ENCODE measurements around the gene ABCA7. TPM values are rescaled to one million over a fixed set of nuclear protein-coding genes. Genes with fewer than 3 reads are reported as not detected.

ABCA7 gene
- total and polyA plus RNA-seq, 2 of the 13 experiments (the other 11 are each of a cell fraction or from before 2014, with no cell fraction given), result 4.4 to 32.4 TPM

DNA sequence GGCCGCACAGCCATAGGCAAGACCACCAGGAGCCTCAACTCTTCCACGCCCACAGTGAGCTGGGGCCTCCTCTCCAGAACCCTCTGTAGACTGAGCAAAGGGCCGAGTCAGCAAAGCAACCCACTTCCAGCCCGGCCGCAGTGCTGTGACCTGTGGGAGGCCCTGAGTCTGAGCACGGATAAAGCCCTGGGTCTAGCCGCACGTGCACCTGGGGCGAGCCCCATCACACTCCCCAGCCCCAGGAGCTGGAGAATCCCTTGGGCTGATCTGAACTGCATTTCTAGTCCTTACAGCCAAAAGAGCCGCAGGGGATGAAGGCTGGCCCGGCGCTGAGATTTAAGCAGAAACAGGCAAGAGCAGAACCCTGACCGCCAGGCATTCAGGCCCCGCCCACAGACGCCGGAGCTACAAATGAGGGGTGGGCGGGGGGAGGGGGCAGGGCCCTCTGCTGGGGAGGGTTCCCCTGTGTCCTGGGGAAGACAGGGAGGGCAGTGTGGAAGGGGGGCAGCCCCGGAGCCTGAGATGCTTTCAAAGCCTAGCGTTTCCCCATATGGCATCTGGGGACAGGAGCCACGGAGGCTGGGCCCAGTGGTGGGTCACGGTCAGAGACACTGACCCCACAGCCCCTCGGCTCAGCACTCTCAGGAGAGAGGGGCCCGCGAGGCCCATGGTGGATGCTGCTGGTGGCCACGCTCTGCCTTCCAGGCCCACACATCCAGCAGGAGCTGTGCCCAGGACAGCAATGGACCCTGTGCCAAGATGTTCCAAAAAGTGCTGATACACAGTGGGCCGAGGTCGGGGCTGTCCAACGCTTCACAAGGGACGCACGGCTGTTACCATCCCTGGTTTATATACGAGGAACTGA, 23.9 kb upstream of the ABCA7 start:
- CTCF ChIA-PET (ENCODE audit: low intra/inter-chr PET ratio, low total read pairs), result no interaction called here
- BruUV-seq (replicated peaks), result no TSS peak

DNA sequence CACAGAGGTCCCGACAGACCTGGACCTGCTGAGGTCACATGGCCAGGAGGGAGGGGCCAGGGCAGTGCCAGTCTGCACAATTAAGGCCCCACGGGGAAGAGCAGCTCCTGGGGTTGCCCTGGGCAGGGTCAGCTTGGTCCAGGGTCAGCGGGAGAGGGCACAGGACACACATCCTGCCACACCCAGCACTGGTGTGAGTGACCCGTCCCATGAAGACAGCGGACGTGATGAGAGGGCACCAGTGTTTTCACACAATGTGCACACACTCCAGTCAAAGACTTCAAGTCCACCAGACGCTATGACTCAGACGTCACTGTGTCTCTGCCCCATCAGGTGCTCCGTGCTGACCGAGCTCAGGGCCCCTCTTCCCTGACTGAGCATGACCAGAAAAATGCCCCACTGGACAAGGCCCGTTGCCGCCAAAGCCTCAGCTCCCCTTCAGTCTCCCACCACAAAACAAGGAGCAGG, 23.2 kb upstream of the ABCA7 start:
- in situ Hi-C loops (cut with HindIII; ENCODE audit: extremely low pct_ligation_motif_present, low pct_unique_long_range_greater_than_20kb), result no loop called here
- H2AFZ ChIP-seq (ENCODE audit: low read length), result no peak overlapping the region
- H3K4me3 ChIP-seq (replicated peaks in 1 of 3; ENCODE audit: insufficient read depth in 1 of 3, low read depth in 2 of 3, low read length in 3 of 3), result peak overlapping the region in 1 of 3 experiments; percentile 46; a peak in 1 of 6 replicates
- peaks cover 38% of the 10 kb centered on the region for H3K4me1 ChIP-seq (ENCODE audit: insufficient read depth, low read length)
- H4K20me1 ChIP-seq (ENCODE audit: insufficient read depth, low read length), result peaks cover 27% of the 10 kb centered on the region
- POLR2A ChIA-PET, result no interaction called here
- ATAC-seq (no peak), DNase-seq (ENCODE audit: low spot score) (no peak), FAIRE-seq (no peak)
- no TSS peak for BruUV-seq (replicated peaks)
- H3K36me3 ChIP-seq (replicated peaks in 1 of 2; ENCODE audit: control insufficient read depth in 1 of 2, insufficient read depth in 2 of 2, low read length in 2 of 2), result peaks cover 14 to 18% of the 10 kb centered on the region in 2 experiments; a peak in 3 of 5 replicates
- no peaks in the 10 kb centered on the region for H3K9me3 ChIP-seq (ENCODE audit: low read length)
- no peak overlapping the region for H3K27ac ChIP-seq (ENCODE audit: extremely low read length, insufficient read depth, low read length)
- CTCF ChIA-PET (ENCODE audit: low intra/inter-chr PET ratio, low total read pairs), result no interaction called here
- no CpG with 5 or more reads among the region's 12 CpGs for WGBS (ENCODE audit: low lambda C conversion rate)
- peaks cover 58% of the 10 kb centered on the region for H3K79me2 ChIP-seq (ENCODE audit: insufficient read depth, low read length)
- H3K27me3 ChIP-seq (ENCODE audit: control insufficient read depth in 1 of 2, insufficient read depth in 2 of 2, low read length in 2 of 2), result no peaks in the 10 kb centered on the region
- intact Hi-C loops (cut with micrococcal nuclease; ENCODE audit: unreplicated experiment), result no loop called here
- peak overlapping the region; percentile 93 for H3K4me2 ChIP-seq (ENCODE audit: low read depth, low read length)
- H3K9ac ChIP-seq (ENCODE audit: insufficient read depth, low read depth, low read length), result no peak overlapping the region
- TF ChIP-seq TGIF2 (CRISPR knock-in tag; IDR thresholded peaks at IDR 0.05) (peak; percentile 30; the same call in 1 of the 2 replicates), ZMYM3 (CRISPR knock-in tag; IDR thresholded peaks at IDR 0.05) (no peak), SAP130 (CRISPR knock-in tag; IDR thresholded peaks at IDR 0.05; ENCODE audit: low read depth) (0 out of 2 replicates have a peak, but pooled peaks have one; percentile 13), MYC (CRISPR knock-in tag; IDR thresholded peaks at IDR 0.05; ENCODE audit: borderline replicate concordance) (0 out of 2 replicates have a peak, but pooled peaks have one; percentile 11)
- TF ChIP-seq, protein P1, sequence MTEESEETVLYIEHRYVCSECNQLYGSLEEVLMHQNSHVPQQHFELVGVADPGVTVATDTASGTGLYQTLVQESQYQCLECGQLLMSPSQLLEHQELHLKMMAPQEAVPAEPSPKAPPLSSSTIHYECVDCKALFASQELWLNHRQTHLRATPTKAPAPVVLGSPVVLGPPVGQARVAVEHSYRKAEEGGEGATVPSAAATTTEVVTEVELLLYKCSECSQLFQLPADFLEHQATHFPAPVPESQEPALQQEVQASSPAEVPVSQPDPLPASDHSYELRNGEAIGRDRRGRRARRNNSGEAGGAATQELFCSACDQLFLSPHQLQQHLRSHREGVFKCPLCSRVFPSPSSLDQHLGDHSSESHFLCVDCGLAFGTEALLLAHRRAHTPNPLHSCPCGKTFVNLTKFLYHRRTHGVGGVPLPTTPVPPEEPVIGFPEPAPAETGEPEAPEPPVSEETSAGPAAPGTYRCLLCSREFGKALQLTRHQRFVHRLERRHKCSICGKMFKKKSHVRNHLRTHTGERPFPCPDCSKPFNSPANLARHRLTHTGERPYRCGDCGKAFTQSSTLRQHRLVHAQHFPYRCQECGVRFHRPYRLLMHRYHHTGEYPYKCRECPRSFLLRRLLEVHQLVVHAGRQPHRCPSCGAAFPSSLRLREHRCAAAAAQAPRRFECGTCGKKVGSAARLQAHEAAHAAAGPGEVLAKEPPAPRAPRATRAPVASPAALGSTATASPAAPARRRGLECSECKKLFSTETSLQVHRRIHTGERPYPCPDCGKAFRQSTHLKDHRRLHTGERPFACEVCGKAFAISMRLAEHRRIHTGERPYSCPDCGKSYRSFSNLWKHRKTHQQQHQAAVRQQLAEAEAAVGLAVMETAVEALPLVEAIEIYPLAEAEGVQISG (CRISPR knock-in tag; IDR thresholded peaks at IDR 0.05), result peak; percentile 31; the same call in 1 of the 2 replicates
- TF ChIP-seq, protein P2, sequence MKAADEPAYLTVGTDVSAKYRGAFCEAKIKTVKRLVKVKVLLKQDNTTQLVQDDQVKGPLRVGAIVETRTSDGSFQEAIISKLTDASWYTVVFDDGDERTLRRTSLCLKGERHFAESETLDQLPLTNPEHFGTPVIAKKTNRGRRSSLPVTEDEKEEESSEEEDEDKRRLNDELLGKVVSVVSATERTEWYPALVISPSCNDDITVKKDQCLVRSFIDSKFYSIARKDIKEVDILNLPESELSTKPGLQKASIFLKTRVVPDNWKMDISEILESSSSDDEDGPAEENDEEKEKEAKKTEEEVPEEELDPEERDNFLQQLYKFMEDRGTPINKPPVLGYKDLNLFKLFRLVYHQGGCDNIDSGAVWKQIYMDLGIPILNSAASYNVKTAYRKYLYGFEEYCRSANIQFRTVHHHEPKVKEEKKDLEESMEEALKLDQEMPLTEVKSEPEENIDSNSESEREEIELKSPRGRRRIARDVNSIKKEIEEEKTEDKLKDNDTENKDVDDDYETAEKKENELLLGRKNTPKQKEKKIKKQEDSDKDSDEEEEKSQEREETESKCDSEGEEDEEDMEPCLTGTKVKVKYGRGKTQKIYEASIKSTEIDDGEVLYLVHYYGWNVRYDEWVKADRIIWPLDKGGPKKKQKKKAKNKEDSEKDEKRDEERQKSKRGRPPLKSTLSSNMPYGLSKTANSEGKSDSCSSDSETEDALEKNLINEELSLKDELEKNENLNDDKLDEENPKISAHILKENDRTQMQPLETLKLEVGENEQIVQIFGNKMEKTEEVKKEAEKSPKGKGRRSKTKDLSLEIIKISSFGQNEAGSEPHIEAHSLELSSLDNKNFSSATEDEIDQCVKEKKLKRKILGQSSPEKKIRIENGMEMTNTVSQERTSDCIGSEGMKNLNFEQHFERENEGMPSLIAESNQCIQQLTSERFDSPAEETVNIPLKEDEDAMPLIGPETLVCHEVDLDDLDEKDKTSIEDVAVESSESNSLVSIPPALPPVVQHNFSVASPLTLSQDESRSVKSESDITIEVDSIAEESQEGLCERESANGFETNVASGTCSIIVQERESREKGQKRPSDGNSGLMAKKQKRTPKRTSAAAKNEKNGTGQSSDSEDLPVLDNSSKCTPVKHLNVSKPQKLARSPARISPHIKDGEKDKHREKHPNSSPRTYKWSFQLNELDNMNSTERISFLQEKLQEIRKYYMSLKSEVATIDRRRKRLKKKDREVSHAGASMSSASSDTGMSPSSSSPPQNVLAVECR (CRISPR knock-in tag; IDR thresholded peaks at IDR 0.05; ENCODE audit: borderline replicate concordance), result 0 out of 2 replicates have a peak, but pooled peaks have one; percentile 10

More for the DNA sequence above, 23.9 kb upstream of the ABCA7 start:
- H3K4me3 ChIP-seq (replicated peaks in 1 of 3; ENCODE audit: insufficient read depth in 1 of 3, low read depth in 2 of 3, low read length in 3 of 3), result no peak overlapping the region
- ATAC-seq (no peak), DNase-seq (ENCODE audit: low spot score) (no peak), FAIRE-seq (no peak)
- no peaks in the 10 kb centered on the region for H3K27me3 ChIP-seq (ENCODE audit: control insufficient read depth in 1 of 2, insufficient read depth in 2 of 2, low read length in 2 of 2)
- H3K9me3 ChIP-seq (ENCODE audit: low read length), result no peaks in the 10 kb centered on the region
- H3K36me3 ChIP-seq (replicated peaks in 1 of 2; ENCODE audit: control insufficient read depth in 1 of 2, insufficient read depth in 2 of 2, low read length in 2 of 2), result peaks cover 14 to 18% of the 10 kb centered on the region in 2 experiments; a peak in 3 of 5 replicates
- peaks cover 36% of the 10 kb centered on the region for H3K4me1 ChIP-seq (ENCODE audit: insufficient read depth, low read length)
- 96% methylated on average over 19 of the region's 31 CpGs for WGBS (ENCODE audit: low lambda C conversion rate)
- in situ Hi-C loops (cut with HindIII; ENCODE audit: extremely low pct_ligation_motif_present, low pct_unique_long_range_greater_than_20kb), result no loop called here
- H3K27ac ChIP-seq (ENCODE audit: extremely low read length, insufficient read depth, low read length), result no peak overlapping the region
- intact Hi-C loops (cut with micrococcal nuclease; ENCODE audit: unreplicated experiment), result no loop called here
- H3K4me2 ChIP-seq (ENCODE audit: low read depth, low read length), result no peak overlapping the region
- POLR2A ChIA-PET, result interaction anchor here (1.2 kb wide), 1 partner anchor 11 kb away, joined by 4 read pairs; no protein-coding TSS in a partner anchor
- no peak overlapping the region for H2AFZ ChIP-seq (ENCODE audit: low read length)
- H4K20me1 ChIP-seq (ENCODE audit: insufficient read depth, low read length), result peaks cover 27% of the 10 kb centered on the region
- H3K79me2 ChIP-seq (ENCODE audit: insufficient read depth, low read length), result peaks cover 58% of the 10 kb centered on the region
- no peak overlapping the region for H3K9ac ChIP-seq (ENCODE audit: insufficient read depth, low read depth, low read length)
- TF ChIP-seq AKAP8 (CRISPR knock-in tag; IDR thresholded peaks at IDR 0.05) (0 out of 2 replicates have a peak, but pooled peaks have one; percentile 2), MAFF (IDR thresholded peaks at IDR 0.05; ENCODE audit: low read depth, low read length) (peak; percentile 56; the same call in 1 of the 2 replicates), TBP (CRISPR knock-in tag; IDR thresholded peaks at IDR 0.05) (no peak), ERF (CRISPR knock-in tag; IDR thresholded peaks at IDR 0.05) (no peak), ZNF136 (CRISPR knock-in tag; IDR thresholded peaks at IDR 0.05; ENCODE audit: low read depth) (no peak), AGO2 (optimal IDR thresholded peaks at IDR 0.05; ENCODE audit: low read depth, low read length) (peak; percentile 6), ESRRA (CRISPR knock-in tag; IDR thresholded peaks at IDR 0.05; ENCODE audit: low read depth) (no peak), MAFK (conservative IDR thresholded peaks at IDR 0.05 in 1 of 2, IDR thresholded peaks at IDR 0.05 in 1 of 2; ENCODE audit: low read length in 2 of 2) (peak; percentile 64 to 80)

Data from HepG2 (cell line).